Cortex of kidney (tissue), 1 donor: ENCODE data around the gene AMIGO2.

Source experiments
- DNase-seq: peaks from one replicate; lab custom pipeline; 2025; lab: John Stamatoyannopoulos, UW

The AMIGO2 gene

GRCh38 chr12:47097276-47097896, 17.6 kb upstream of the AMIGO2 start:
- DNase-seq = no peak

- DNase-seq = no peak
Observed at GRCh38 chr12:47095446-47096236, 15.9 kb upstream of the AMIGO2 start.

DNA sequence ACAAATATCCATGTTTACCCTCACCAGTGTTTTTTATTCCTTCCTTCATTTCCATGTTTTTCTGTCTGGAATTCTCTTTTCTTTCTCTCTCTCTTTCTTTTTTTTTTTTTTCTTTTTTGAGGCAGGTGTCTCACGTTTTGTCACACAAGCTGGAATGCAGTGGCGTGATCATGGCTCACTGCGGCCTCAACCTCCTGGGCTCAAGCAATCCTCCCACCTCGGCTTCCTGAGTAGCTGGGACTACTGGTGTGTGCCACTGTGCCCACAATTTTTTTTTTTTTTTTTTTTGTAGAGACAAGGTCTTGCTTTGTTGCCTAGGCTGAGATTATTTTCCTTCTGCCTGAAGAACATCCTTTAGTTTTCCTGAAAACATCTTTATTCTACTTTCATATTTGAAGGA, 15.0 kb upstream of the AMIGO2 start:
- DNase-seq = no peak

DNA sequence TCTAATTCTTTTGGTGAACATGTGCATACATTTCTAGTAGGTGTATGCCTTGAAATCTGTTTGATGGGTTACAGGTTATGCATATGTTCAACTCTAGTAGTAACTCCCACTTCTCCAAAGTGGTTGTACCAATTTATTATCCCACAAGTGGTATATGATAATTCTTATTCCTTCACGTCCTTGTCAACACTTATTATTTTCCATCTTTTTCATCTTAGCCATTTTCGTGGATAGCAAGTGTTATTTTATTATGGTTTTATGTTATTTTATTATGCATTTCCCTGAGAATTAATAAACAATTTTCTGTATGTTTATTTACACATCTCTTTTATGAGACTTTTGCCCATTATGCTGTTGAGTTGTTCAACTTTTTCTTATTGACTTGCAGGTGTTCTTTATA, 11.2 kb upstream of the AMIGO2 start:
- no peak for DNase-seq

GRCh38 chr12:47088021-47088944, 8.5 kb upstream of the AMIGO2 start:
- DNase-seq = no peak

DNA sequence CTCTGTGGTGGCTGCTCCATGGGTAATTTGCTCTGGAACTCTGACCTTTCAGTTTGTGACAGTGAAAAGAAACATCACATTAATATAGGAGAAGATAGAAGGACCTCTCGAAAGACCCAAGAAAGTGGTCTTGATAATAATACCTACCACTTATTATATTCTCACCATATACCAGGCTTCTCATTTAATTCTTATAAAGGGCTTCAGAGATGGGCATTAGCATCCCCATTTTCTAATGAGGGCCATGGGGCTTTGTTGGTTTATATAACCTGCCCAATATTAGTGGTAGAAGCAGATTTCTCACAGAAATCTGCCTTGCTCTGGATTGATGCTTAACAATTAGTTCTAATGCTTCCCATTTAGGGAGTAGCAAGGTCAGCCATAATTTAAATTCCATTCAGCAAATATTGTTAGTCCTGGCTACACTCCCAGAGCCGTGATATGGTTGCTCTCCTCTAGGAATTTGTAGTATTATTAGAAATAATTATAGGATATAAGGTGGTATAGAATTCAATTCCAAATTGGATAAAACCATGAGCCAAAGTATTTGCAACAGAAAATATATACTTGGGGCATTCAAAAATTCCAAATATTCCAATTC, 7.4 kb upstream of the AMIGO2 start:
- no peak for DNase-seq

- no peak for DNase-seq
Observed at GRCh38 chr12:47085815-47086252, 6.1 kb upstream of the AMIGO2 start.

DNA sequence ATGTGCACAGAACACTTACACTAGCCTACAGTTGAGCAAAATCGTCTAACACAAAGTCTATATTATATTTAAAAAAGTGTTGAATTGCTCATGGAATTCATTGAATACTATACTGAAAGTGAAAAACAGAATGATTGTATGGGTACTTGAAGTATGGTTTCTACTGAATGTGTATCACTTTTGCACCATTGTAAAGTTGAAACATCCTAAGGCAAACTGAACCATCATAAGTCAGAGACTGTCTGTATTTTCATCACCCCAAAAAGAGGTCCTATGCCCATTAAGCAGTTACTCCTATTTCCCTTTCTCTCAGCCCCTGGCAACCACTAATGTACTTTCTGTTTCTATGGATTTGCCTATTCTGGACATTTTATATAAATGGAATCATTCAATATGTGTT, 4.4 kb upstream of the AMIGO2 start:
- DNase-seq = no peak

DNA sequence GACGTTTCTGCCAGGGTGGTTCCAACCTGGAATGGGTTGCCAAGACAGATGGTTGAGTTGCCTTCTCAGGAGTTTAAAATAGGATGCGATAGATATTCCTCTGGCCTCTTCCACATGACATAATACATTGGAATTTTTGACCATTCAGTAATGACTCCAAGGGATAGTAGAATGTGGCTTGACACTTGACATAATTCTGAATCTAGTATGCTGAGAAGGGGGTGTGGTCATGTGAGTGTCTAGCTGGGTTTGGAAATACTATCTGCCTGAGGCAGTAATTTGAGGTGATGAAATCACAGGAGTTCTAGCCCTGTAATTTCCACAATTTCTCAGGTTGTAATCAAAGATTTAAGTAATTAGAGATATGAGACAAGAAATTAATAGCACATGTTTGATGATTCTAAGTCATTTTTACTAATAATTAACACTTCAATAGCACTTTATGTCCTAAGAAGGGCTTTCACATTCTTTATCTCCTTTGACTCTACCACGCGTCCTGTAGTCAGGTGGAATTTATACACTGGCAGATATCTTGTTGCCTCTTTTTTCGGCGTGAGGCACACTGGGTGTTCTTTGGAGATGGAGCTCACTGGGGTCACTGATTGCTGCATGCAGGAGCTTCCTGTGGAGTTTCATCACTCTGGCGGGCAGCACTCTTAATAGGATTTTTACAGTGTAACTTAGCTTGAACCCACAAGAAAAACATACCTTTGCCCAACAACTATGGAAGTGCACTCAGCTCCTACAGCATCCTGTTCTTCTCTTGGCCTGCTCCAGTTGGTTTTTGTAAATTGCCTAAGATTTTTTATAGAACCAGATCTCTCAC, 3.2 kb upstream of the AMIGO2 start:
- DNase-seq = no peak

- DNase-seq = no peak
Observed at GRCh38 chr12:47082283-47082682, 2.5 kb upstream of the AMIGO2 start.

DNA sequence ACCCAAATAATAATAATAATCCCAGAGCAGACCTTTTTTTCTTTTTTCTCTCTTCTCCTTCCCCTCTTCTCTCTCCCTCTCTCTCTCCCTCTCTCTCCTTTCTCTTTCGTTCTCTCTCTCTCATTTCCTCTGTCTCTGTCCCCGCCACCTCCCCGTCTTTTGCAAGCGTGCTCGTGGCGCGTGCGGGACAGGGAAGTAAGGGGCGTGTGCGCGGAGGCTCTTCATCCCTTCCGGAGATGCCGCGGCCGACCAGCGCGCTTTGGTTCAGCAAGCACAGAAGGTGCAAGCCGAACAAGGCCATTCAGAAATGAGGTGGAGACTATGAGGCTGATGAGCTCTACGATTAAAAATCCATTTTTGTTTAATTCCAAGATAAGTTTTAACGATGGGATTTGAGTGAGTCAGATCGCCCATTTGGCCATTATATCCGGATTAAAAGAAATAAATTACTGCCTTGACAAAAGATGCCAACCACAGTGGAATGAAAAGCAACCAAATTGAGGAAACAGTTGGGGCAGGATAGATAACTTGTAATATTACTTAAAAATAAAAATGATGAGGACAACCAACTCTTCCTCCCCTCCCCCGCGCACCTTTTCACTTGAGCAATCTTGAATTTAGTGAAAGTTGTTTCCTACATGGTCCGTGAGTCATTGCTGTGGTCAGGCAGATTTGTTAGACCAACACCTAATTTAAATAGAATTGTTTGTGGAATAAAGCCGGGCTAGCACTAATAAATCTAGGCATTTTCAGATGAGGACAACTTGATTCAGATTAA, 1.2 kb upstream of the AMIGO2 start:
- DNase-seq = no peak

GRCh38 chr12:47079981-47080724, 394 bp upstream of the AMIGO2 start:
- no peak for DNase-seq

DNA sequence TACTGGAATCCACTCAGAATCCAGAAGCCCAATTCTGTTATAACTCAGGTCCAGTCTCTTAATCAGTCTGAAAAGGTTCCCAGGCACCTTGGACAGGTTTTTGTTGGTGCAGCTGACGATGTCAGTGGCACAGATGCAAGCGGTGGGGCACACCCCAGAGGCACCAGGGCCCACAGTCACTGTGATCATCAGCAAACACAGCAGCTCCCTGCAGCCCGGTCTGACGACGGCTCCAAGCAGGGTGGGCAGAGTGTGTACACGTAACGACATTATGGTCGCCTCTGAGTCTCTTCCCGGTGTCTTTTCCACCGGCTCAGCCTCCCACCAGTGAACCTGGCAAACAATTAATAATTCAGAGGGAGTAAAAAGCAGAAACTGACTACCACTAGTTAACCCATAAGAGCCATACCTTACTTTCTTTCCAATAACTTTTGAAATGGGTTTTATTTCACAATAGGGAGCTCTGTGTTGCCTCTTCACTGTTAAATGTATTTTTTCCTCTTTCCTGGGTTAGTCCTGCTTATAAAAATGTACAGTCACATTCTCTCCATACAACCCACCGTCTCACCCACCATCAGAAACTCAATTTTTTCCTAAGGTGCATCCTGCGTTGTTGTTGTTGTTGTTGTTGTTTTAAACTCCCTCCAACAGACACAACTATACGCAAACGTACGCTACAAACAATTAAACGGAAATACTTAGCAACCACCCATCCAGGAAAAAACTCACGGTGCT, 859 bp downstream of the AMIGO2 start:
- DNase-seq = no peak

GRCh38 chr12:47078086-47078395, 1.7 kb downstream of the AMIGO2 start:
- no peak for DNase-seq

- DNase-seq = no peak
Observed at GRCh38 chr12:47077206-47078085, 2.3 kb downstream of the AMIGO2 start.

DNA sequence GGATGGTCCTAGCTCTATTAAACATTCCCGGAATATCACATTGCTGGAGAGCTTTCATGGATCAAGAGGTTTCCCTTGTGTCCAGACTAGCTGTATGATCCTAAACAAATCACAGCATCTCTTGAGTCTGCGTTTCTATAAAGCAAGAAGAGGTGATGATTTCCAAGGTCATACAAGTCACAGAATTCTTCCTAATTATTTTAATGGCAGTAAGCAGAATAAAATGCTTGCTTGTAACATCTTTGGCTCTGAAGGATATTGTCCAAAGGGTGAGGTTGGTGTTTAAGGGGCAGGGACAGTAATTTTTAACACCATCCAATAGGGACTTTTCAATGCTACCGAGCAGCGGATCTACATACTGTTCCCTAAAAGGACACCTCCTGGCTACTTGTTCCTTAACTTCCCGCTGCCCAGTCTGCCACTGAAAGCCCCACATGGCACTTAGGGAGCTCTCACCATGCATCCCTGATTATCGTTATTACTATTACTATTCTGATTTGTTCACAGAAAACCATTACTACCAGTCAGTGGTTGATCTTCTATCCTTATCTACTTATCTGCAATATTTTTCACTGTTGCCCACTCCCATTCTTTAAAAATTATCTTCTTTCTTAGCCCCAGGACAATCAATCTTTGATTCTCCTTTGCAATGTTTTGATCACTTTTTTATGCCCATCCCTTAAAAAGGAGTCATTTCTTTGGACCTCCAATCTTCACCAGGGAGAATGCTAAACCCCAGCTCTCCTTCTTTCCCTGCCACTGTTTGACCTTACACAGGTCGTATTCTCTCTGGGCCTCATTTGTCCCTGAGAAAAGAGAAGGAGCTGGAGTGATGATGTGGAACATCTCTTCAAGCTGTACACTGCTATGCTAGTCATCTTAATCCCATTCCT, 4.3 kb downstream of the AMIGO2 start:
- DNase-seq = no peak

DNA sequence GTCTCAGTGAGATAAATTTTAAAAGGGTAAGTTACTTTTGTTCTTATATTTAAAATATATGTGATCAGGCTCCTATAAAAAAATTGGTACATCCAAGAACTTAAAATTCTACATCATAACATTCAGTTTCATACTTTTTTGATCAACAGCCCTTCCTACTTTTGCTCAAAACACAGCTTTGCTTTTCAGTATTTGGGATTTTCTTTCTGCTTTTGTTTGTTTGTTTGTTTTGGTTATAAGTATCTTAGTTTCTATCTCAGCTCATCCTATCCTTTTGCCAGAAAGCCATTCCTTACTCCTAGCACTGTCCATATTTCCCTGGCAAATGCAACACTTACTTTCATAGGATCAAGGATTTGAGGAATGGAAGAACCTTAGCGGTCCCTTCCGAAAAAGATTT, 5.0 kb downstream of the AMIGO2 start:
- DNase-seq = no peak
